Neural crest cell (in vitro differentiated cells): Measurements from ENCODE around the gene KIRREL1. TPM values are rescaled to one million over a fixed set of nuclear protein-coding genes. Genes with fewer than 3 reads are reported as not detected.
A peak's percentile ranks its signal among the peaks of the same experiment; 100 is the strongest.

Experiments used
- DNase-seq: peaks from one replicate; pipeline ENCODE4 v3.0.0; 2021; ENCODE audit warnings: low read depth, mixed read lengths, low spot score
- H3K27ac Mint-ChIP-seq: one replicate; pipeline ENCODE4 v1.8.0; 2021; ENCODE audit warnings: mild to moderate bottlenecking, mixed read lengths; ENCODE audit not compliant: unreplicated experiment
- H3K27me3 Mint-ChIP-seq: 2 replicates; pipeline ENCODE4 v1.8.0; 2021; ENCODE audit warnings: low read depth, mild to moderate bottlenecking, mixed read lengths
- H3K36me3 Mint-ChIP-seq: 2 replicates; pipeline ENCODE4 v1.8.0; 2021; ENCODE audit warnings: low read depth, mild to moderate bottlenecking, mixed read lengths
- H3K4me1 Mint-ChIP-seq: 2 replicates; pipeline ENCODE4 v1.8.0; 2021; ENCODE audit warnings: mixed read lengths
- H3K4me3 Mint-ChIP-seq: one replicate; pipeline ENCODE4 v1.8.0; 2021; ENCODE audit warnings: mild to moderate bottlenecking, mixed read lengths
- H3K9me3 Mint-ChIP-seq: 2 replicates; pipeline ENCODE4 v1.8.0; 2021; ENCODE audit warnings: mixed read lengths
- total RNA-seq: library from RNA; stranded (reverse); gene quantifications from 2 replicates; pipeline ENCODE4 v1.2.1, GENCODE V29; 2021
- TF ChIP-seq, protein P1 (sequence below): fragments of 200-600 bp; sonication (generic); conservative IDR thresholded peaks from 2 replicates; pipeline ENCODE4 v1.5.0; 2021; ENCODE audit warnings: antibody characterized with exemption, mild to moderate bottlenecking

The KIRREL1 gene
- total RNA-seq, 1 donor from 2014 or later: 64.9 TPM

DNA sequence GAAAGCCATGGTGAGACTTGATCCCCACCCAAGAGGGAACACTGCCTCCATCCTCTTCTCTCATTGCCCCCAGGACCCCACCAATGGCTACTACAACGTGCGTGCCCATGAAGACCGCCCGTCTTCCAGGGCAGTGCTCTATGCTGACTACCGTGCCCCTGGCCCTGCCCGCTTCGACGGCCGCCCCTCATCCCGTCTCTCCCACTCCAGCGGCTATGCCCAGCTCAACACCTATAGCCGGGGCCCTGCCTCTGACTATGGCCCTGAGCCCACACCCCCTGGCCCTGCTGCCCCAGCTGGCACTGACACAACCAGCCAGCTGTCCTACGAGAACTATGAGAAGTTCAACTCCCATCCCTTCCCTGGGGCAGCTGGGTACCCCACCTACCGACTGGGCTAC lies 101.1 kb downstream of the KIRREL1 start:
- DNase-seq: no peak
- no peak overlapping the region for H3K27ac Mint-ChIP-seq
- no peak overlapping the region for H3K4me3 Mint-ChIP-seq
- H3K9me3 Mint-ChIP-seq: no peaks in the 10 kb centered on the region
- TF ChIP-seq, protein P1, sequence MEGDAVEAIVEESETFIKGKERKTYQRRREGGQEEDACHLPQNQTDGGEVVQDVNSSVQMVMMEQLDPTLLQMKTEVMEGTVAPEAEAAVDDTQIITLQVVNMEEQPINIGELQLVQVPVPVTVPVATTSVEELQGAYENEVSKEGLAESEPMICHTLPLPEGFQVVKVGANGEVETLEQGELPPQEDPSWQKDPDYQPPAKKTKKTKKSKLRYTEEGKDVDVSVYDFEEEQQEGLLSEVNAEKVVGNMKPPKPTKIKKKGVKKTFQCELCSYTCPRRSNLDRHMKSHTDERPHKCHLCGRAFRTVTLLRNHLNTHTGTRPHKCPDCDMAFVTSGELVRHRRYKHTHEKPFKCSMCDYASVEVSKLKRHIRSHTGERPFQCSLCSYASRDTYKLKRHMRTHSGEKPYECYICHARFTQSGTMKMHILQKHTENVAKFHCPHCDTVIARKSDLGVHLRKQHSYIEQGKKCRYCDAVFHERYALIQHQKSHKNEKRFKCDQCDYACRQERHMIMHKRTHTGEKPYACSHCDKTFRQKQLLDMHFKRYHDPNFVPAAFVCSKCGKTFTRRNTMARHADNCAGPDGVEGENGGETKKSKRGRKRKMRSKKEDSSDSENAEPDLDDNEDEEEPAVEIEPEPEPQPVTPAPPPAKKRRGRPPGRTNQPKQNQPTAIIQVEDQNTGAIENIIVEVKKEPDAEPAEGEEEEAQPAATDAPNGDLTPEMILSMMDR: no peak
- H3K4me1 Mint-ChIP-seq: peaks cover 7% of the 10 kb centered on the region
- peaks cover 11% of the 10 kb centered on the region for H3K36me3 Mint-ChIP-seq
- H3K27me3 Mint-ChIP-seq: no peaks in the 10 kb centered on the region

- H3K27me3 Mint-ChIP-seq: no peaks in the 10 kb centered on the region
- H3K4me1 Mint-ChIP-seq: peaks cover 13% of the 10 kb centered on the region
- TF ChIP-seq, protein P1: peak; percentile 65
- no peaks in the 10 kb centered on the region for H3K9me3 Mint-ChIP-seq
- peaks cover 11% of the 10 kb centered on the region for H3K36me3 Mint-ChIP-seq
- DNase-seq: no peak
- peak overlapping the region; percentile 50 for H3K27ac Mint-ChIP-seq
- H3K4me3 Mint-ChIP-seq: no peak overlapping the region
Observed at GRCh38 chr1:158095737-158096335, 102.4 kb downstream of the KIRREL1 start.

- no peaks in the 10 kb centered on the region for H3K9me3 Mint-ChIP-seq
- H3K4me1 Mint-ChIP-seq: peaks cover 35% of the 10 kb centered on the region
- no peak for DNase-seq
- H3K4me3 Mint-ChIP-seq: no peak overlapping the region
- peaks cover 5% of the 10 kb centered on the region for H3K27me3 Mint-ChIP-seq
- H3K27ac Mint-ChIP-seq: peak overlapping the region; percentile 45
- TF ChIP-seq, protein P1: no peak
- peaks cover 6% of the 10 kb centered on the region for H3K36me3 Mint-ChIP-seq
Observed at GRCh38 chr1:158098256-158098655, 104.8 kb downstream of the KIRREL1 start.

- H3K36me3 Mint-ChIP-seq: no peaks in the 10 kb centered on the region
- DNase-seq: no peak
- no peak overlapping the region for H3K27ac Mint-ChIP-seq
- H3K9me3 Mint-ChIP-seq: no peaks in the 10 kb centered on the region
- TF ChIP-seq, protein P1: no peak
- H3K4me1 Mint-ChIP-seq: peaks cover 43% of the 10 kb centered on the region
- H3K27me3 Mint-ChIP-seq: peaks cover 9% of the 10 kb centered on the region
- H3K4me3 Mint-ChIP-seq: no peak overlapping the region
Observed at GRCh38 chr1:158099185-158099584, 105.7 kb downstream of the KIRREL1 start.

- H3K4me3 Mint-ChIP-seq: no peak overlapping the region
- peaks cover 19% of the 10 kb centered on the region for H3K27me3 Mint-ChIP-seq
- no peak for DNase-seq
- H3K27ac Mint-ChIP-seq: no peak overlapping the region
- H3K9me3 Mint-ChIP-seq: no peaks in the 10 kb centered on the region
- TF ChIP-seq, protein P1: no peak
- H3K36me3 Mint-ChIP-seq: no peaks in the 10 kb centered on the region
- peaks cover 54% of the 10 kb centered on the region for H3K4me1 Mint-ChIP-seq
Observed at GRCh38 chr1:158100498-158100897, 107.1 kb downstream of the KIRREL1 start.
